HG03521 (cell line): ENCODE results near the gene RIPOR2.
A peak's percentile ranks its signal among the peaks of the same experiment; 100 is the strongest.

ENCODE experiments used
- ATAC-seq: cut with Tn5 transposase; IDR thresholded peaks from one replicate; pipeline ENCODE4 v1.9.1; 2021; ENCODE audit warnings: mild to moderate bottlenecking, moderate library complexity; ENCODE audit not compliant: unreplicated experiment

RIPOR2 gene

GRCh38 chr6:24907919-24908649 is 27.7 kb downstream of the RIPOR2 start:
- no peak for ATAC-seq

- ATAC-seq = no peak
These were observed 29.4 kb downstream of the RIPOR2 start for GRCh38 chr6:24906314-24906713.

- no peak for ATAC-seq
These were observed 30.3 kb downstream of the RIPOR2 start for GRCh38 chr6:24905483-24905882.

GRCh38 chr6:24903681-24904080 is 32.1 kb downstream of the RIPOR2 start:
- no peak for ATAC-seq

GRCh38 chr6:24902782-24903181 is 33.0 kb downstream of the RIPOR2 start:
- no peak for ATAC-seq

- ATAC-seq = no peak
These were observed 33.9 kb downstream of the RIPOR2 start for GRCh38 chr6:24901698-24902328.

GRCh38 chr6:24900917-24901697 is 34.7 kb downstream of the RIPOR2 start:
- ATAC-seq = no peak

GRCh38 chr6:24899997-24900325 is 35.8 kb downstream of the RIPOR2 start:
- peak; percentile 70 for ATAC-seq

GRCh38 chr6:24899136-24899996 is 36.4 kb downstream of the RIPOR2 start:
- ATAC-seq = peak; percentile 22

GRCh38 chr6:24898676-24899075 is 37.1 kb downstream of the RIPOR2 start:
- ATAC-seq = no peak

GRCh38 chr6:24897186-24897585 is 38.6 kb downstream of the RIPOR2 start:
- no peak for ATAC-seq

GRCh38 chr6:24893342-24893850 is 42.4 kb downstream of the RIPOR2 start:
- no peak for ATAC-seq

GRCh38 chr6:24891004-24891403 is 44.8 kb downstream of the RIPOR2 start:
- no peak for ATAC-seq

GRCh38 chr6:24890471-24890870 is 45.3 kb downstream of the RIPOR2 start:
- no peak for ATAC-seq

GRCh38 chr6:24888715-24889370 is 46.9 kb downstream of the RIPOR2 start:
- no peak for ATAC-seq

GRCh38 chr6:24887545-24888140 is 48.1 kb downstream of the RIPOR2 start:
- no peak for ATAC-seq

- no peak for ATAC-seq
These were observed 52.1 kb downstream of the RIPOR2 start for GRCh38 chr6:24883618-24884017.

- no peak for ATAC-seq
These were observed 52.8 kb downstream of the RIPOR2 start for GRCh38 chr6:24882835-24883555.

- ATAC-seq = no peak
These were observed 53.5 kb downstream of the RIPOR2 start for GRCh38 chr6:24882295-24882694.
